ENCODE data around the gene ACSL6. TPM values are rescaled to one million over a fixed set of nuclear protein-coding genes. Genes with fewer than 3 reads are reported as not detected.

The ACSL6 gene
- total RNA-seq, 3 donors from 2014 or later, result 0.32 to 1.8 (median 0.33) TPM

GRCh38 chr5:132050661-132051552 is 39.4 kb upstream of the ACSL6 start:
- H3K36me3 ChIP-seq, result no peaks in the 10 kb centered on the region
- DNase-seq (ENCODE audit: low spot score in 2 of 2), result no peak
- no peaks in the 10 kb centered on the region for H3K27me3 ChIP-seq
- no peaks in the 10 kb centered on the region for H3K4me1 ChIP-seq
- H3K4me3 ChIP-seq, result no peak overlapping the region
- intact Hi-C loops (cut with DNase I; ENCODE audit: low total_unique reads), result no loop called here
- H3K27ac ChIP-seq, result no peak overlapping the region
- no peaks in the 10 kb centered on the region for H3K9me3 ChIP-seq
- TF ChIP-seq POLR2AphosphoS5 (IDR thresholded peaks at IDR 0.05), result no peak
- TF ChIP-seq POLR2A (IDR thresholded peaks at IDR 0.05), result no peak
- TF ChIP-seq CTCF (IDR thresholded peaks at IDR 0.05), result no peak

- TF ChIP-seq POLR2AphosphoS5 (IDR thresholded peaks at IDR 0.05) (no peak), POLR2A (IDR thresholded peaks at IDR 0.05) (no peak), CTCF (IDR thresholded peaks at IDR 0.05) (no peak)
- intact Hi-C loops (cut with DNase I; ENCODE audit: low total_unique reads), result no loop called here
Measured at GRCh38 chr5:132050136-132050535, 38.7 kb upstream of the ACSL6 start.

GRCh38 chr5:132049559-132049958 is 38.1 kb upstream of the ACSL6 start:
- no peaks in the 10 kb centered on the region for H3K4me1 ChIP-seq
- no peaks in the 10 kb centered on the region for H3K36me3 ChIP-seq
- H3K9me3 ChIP-seq, result no peaks in the 10 kb centered on the region
- H3K27ac ChIP-seq, result no peak overlapping the region
- H3K4me3 ChIP-seq, result no peak overlapping the region
- intact Hi-C loops (cut with DNase I; ENCODE audit: low total_unique reads), result no loop called here
- no peak for TF ChIP-seq POLR2A (IDR thresholded peaks at IDR 0.05)
- TF ChIP-seq CTCF (IDR thresholded peaks at IDR 0.05), result no peak
- TF ChIP-seq POLR2AphosphoS5 (IDR thresholded peaks at IDR 0.05), result no peak
- no peak for DNase-seq (ENCODE audit: low spot score in 2 of 2)
- no peaks in the 10 kb centered on the region for H3K27me3 ChIP-seq

More at GRCh38 chr5:132050136-132050535, 38.7 kb upstream of the ACSL6 start:
- H3K4me1 ChIP-seq, result no peaks in the 10 kb centered on the region
- no peak overlapping the region for H3K4me3 ChIP-seq
- no peak overlapping the region for H3K27ac ChIP-seq
- no peaks in the 10 kb centered on the region for H3K36me3 ChIP-seq
- H3K27me3 ChIP-seq, result no peaks in the 10 kb centered on the region
- no peaks in the 10 kb centered on the region for H3K9me3 ChIP-seq
- DNase-seq (ENCODE audit: low spot score in 2 of 2), result peak in 1 of 2 donors; percentile 36

- DNase-seq (ENCODE audit: low spot score in 2 of 2), result no peak
- intact Hi-C loops (cut with DNase I; ENCODE audit: low total_unique reads), result no loop called here
- Histone ChIP-seq H3K27ac (no peak overlapping the region), H3K4me1 (no peaks in the 10 kb centered on the region), H3K27me3 (no peaks in the 10 kb centered on the region), H3K9me3 (no peaks in the 10 kb centered on the region), H3K36me3 (no peaks in the 10 kb centered on the region), H3K4me3 (no peak overlapping the region)
- TF ChIP-seq POLR2A (IDR thresholded peaks at IDR 0.05) (no peak), CTCF (IDR thresholded peaks at IDR 0.05) (no peak), POLR2AphosphoS5 (IDR thresholded peaks at IDR 0.05) (no peak)
Measured at GRCh38 chr5:132049093-132049492, 37.6 kb upstream of the ACSL6 start.

GRCh38 chr5:132046880-132047299 is 35.4 kb upstream of the ACSL6 start:
- intact Hi-C loops (cut with DNase I; ENCODE audit: low total_unique reads), result no loop called here
- no peak for DNase-seq (ENCODE audit: low spot score in 2 of 2)

More at GRCh38 chr5:132046880-132047299, 35.4 kb upstream of the ACSL6 start:
- Histone ChIP-seq H3K27me3 (no peaks in the 10 kb centered on the region), H3K4me1 (no peaks in the 10 kb centered on the region), H3K36me3 (no peaks in the 10 kb centered on the region), H3K4me3 (no peak overlapping the region), H3K9me3 (no peaks in the 10 kb centered on the region), H3K27ac (no peak overlapping the region)
- no peak for TF ChIP-seq POLR2AphosphoS5 (IDR thresholded peaks at IDR 0.05)
